ENCODE data around the gene UCN2.

DNA sequence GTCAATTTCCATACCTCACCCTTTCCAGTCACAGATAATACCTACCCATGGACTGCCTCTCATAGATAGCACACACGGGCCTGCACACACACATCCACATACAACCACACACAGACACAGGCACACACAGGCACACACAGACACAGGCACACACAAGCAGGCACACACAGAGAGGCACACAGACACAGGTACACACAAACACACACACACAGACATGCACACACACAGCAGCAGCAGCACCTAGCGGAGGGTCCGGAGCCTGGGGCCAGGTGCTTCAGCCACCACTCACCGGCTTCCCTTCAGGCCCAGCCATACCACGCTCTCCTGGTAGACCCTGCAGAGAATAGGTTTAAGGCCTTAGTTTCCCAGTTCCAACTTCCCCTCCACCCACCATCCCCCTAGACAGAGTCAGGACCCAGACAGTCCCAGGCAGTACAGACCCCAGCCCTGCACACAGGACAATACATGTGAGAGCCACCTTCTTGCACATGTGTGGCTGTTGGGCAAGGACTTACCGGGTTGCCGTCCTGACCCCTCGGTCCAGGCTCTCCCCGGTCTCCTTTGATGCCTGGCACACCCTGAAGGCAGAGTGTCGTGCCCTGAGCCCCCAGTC, 10.5 kb upstream of the UCN2 start:
- no peak for TF ChIP-seq POLR2A (IDR thresholded peaks at IDR 0.05)
- TF ChIP-seq, protein P1, sequence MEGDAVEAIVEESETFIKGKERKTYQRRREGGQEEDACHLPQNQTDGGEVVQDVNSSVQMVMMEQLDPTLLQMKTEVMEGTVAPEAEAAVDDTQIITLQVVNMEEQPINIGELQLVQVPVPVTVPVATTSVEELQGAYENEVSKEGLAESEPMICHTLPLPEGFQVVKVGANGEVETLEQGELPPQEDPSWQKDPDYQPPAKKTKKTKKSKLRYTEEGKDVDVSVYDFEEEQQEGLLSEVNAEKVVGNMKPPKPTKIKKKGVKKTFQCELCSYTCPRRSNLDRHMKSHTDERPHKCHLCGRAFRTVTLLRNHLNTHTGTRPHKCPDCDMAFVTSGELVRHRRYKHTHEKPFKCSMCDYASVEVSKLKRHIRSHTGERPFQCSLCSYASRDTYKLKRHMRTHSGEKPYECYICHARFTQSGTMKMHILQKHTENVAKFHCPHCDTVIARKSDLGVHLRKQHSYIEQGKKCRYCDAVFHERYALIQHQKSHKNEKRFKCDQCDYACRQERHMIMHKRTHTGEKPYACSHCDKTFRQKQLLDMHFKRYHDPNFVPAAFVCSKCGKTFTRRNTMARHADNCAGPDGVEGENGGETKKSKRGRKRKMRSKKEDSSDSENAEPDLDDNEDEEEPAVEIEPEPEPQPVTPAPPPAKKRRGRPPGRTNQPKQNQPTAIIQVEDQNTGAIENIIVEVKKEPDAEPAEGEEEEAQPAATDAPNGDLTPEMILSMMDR (IDR thresholded peaks at IDR 0.05), result no peak
